GM21723 (cell line): ENCODE results near the gene DIP2C.

Experiments
- ATAC-seq: cut with Tn5 transposase; IDR thresholded peaks from one replicate; pipeline ENCODE4 v1.9.1; 2021; ENCODE audit warnings: mild to moderate bottlenecking, moderate library complexity; ENCODE audit not compliant: unreplicated experiment

Gene DIP2C

DNA sequence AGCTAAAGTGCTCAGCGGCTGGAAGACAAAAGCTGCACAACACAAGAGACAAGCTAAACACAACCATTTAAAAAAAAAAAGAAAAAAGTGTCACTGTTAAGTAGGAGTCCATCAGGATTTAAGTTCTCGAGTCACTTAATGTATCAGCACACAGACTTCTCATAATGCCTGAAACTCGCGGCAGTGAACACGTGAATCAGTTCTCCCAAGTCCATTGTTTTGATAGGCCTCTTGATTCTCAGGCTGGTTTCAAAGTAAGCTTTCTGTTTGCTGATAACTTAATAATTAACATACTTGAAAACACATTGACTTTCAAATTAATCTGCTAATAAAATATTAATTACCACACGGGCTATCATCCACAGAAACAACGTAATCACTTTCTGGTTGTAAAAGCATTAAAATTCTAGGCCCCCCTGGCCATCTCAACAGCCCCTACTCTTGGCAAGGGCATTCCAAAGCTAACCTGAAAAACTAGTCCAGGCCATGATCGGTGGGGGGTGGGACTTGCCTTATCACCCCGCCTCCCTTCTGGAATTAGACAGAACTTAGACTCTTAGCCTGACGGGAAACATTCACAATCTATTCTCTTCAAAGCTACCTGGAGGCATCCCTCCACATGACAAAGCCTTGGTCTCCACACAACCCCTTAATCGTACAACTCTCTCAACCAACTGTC, 129.0 kb downstream of the DIP2C start:
- ATAC-seq = no peak

GRCh38 chr10:559767-560047, 129.8 kb downstream of the DIP2C start:
- ATAC-seq = no peak

- no peak for ATAC-seq
Measured at GRCh38 chr10:558891-559766, 130.3 kb downstream of the DIP2C start.

GRCh38 chr10:558364-558763, 131.1 kb downstream of the DIP2C start:
- ATAC-seq = no peak

DNA sequence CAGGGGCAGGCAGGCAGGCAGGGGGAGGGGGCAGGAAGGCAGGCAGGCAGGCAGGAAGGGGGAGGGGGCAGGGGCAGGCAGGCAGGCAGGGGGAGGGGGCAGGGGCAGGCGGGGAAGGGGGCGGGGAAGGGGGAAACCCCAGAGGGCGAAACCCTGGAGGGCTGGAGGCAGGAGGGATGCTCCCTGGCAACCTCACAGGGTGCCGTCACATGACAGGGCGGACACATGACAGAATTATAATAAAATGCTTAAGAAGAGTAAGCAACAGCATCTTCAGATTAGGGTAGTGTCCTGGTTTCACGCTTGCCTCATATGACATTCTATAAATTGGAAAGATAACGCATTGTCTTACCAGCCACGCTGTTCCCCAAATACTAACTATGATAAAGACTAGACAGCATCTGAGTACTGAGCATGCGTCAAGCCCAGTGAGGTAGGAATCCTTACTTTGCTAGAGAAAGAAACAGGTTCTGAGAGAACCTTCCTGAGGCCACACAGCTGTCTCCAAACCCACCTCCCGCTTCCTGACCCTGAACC, 131.6 kb downstream of the DIP2C start:
- no peak for ATAC-seq

DNA sequence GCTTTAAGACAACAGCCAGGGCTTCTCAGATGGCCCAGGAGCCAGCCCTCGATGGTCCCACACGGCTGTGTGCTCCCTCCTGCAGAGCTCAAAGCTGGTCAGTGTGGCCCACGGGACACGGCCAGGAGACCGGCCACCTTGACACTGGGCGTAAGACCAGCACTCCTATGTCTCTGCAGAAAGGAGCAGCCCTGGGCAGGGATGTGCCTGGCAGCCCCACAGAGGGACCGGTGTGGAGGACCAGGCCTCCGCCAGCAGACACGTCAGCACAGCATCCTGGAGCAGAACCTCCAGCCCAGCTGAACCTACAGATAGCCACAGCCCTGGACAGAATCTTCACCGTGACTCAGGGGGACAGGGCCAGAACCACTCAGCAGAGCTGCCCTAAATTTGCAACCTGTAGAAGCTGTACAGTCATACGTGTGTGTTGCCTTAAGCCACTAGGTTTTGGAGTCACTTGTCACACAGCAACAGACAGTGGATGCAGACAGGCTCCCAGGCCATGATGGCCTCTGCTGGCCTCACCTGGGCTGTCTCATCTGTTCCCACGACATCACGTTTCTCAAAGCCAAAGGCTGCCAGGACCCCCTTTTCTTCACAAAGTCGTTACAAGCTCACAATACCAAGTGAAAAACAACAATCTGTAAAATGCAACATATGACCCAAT, 132.4 kb downstream of the DIP2C start:
- ATAC-seq = no peak

- no peak for ATAC-seq
Measured at GRCh38 chr10:555682-556350, 133.7 kb downstream of the DIP2C start.

GRCh38 chr10:555281-555680, 134.2 kb downstream of the DIP2C start:
- ATAC-seq = no peak

DNA sequence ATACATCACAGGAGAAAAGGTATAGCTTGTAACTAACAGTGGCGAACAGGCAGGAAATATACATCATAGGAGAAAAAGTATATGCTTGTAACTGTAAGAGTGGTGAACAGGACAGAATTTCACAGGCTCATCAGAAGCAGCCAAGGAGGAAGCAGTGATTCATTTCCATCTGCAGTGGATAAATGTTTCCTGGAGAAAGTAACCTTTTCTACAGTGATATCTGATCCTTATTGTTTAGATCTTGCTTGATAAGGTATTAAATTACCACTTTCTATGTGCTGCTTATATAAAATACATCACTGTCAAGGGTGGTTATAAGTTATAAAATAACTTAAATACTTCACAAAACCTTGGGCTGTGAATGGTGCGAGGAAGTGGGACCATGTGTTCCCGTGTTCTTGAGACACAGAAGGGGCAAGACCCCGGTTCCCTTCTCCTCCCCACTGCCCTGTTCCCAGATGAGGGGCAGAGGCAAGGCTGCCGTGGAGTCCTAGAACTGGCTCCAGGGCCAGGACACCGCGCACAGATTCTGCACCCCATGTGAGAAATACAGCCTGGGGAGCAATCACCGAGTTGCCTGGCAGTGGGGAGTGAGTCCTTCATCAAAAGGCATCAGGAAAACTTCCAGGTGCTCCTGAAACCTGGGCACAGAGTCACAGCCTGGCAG, 135.2 kb downstream of the DIP2C start:
- no peak for ATAC-seq

GRCh38 chr10:553233-553632, 136.2 kb downstream of the DIP2C start:
- no peak for ATAC-seq

- no peak for ATAC-seq
Measured at GRCh38 chr10:552679-553078, 136.8 kb downstream of the DIP2C start.

GRCh38 chr10:551373-552252, 137.9 kb downstream of the DIP2C start:
- no peak for ATAC-seq

DNA sequence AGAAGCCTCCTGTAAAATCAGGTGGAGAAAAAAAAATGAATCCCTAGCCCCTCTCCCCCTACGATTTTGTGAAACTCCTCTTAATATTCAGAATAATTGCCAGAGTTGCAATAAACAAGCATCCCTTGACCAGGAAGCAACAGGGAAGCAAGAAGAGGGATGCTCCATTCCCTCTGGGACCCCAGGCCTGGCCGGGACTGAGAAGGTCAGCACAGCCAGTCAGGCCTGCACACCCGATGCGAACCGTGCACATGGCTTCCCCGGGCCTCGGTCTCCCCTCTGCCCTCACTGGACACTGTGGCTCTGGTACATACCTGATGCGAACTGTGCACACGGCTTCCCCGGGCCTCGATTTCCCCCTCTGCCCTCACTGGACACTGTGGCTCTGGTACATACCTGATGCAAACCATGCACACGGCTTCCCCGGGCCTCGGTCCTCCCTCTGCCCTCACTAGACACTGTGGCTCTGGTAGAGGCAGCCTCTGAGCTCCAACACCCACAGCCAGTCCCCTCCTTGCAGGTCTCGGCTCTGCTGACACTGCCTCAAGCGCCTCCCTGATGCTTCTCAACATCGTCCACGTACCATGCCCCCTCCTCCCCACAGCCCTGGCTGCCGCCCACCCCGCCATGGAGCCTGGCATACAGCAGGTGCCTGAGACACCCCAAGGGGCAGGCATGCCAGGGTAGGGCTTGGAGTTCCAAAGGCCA, 138.6 kb downstream of the DIP2C start:
- ATAC-seq = no peak

- no peak for ATAC-seq
Measured at GRCh38 chr10:549391-549790, 140.1 kb downstream of the DIP2C start.

- no peak for ATAC-seq
Measured at GRCh38 chr10:548238-548901, 141.1 kb downstream of the DIP2C start.

GRCh38 chr10:547591-548081, 141.8 kb downstream of the DIP2C start:
- no peak for ATAC-seq

DNA sequence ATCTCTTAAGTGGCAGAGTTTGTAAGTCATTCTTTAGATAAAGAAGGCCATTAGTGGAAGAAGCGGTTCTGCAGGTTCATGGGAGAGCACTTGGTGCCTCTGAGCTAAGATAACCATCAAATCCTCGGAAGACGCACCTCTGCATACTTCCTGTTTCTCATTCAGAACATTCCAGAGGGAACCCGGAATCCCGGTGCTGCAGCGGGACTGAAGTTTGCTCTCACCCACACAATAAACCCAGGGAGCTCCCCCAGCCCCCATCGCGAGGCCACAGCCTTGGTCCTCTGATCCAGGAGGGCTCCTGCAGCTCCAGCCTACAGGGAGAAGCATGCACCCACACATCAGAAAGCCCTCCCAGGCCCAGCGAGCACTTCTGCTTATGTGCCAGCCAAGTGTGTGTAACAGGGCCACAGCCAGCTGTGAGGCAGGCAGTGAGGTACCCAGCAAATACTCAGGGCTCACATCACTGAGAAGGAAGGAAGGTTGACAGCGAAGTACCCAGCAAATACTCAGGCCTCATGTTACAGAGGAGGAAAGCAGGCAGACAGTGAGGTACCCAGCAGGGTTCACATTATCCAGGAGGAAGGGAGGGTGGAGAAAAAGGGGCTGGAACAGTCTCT, 142.4 kb downstream of the DIP2C start:
- ATAC-seq = no peak

- ATAC-seq = no peak
Measured at GRCh38 chr10:546451-546850, 143.0 kb downstream of the DIP2C start.
